Measurements from ENCODE around the gene SHF.
"Not testable (repeated sequence)": the region's sequence is repeated elsewhere in the genome, so short reads cannot be mapped to it uniquely, and the experiment has no call there.

The SHF gene, protein sequence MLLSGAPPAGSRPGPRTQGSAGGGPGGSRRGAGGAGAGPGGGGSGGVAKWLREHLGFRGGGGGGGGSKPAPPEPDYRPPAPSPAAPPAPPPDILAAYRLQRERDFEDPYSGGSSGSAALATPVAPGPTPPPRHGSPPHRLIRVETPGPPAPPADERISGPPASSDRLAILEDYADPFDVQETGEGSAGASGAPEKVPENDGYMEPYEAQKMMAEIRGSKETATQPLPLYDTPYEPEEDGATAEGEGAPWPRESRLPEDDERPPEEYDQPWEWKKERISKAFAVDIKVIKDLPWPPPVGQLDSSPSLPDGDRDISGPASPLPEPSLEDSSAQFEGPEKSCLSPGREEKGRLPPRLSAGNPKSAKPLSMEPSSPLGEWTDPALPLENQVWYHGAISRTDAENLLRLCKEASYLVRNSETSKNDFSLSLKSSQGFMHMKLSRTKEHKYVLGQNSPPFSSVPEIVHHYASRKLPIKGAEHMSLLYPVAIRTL

DNA sequence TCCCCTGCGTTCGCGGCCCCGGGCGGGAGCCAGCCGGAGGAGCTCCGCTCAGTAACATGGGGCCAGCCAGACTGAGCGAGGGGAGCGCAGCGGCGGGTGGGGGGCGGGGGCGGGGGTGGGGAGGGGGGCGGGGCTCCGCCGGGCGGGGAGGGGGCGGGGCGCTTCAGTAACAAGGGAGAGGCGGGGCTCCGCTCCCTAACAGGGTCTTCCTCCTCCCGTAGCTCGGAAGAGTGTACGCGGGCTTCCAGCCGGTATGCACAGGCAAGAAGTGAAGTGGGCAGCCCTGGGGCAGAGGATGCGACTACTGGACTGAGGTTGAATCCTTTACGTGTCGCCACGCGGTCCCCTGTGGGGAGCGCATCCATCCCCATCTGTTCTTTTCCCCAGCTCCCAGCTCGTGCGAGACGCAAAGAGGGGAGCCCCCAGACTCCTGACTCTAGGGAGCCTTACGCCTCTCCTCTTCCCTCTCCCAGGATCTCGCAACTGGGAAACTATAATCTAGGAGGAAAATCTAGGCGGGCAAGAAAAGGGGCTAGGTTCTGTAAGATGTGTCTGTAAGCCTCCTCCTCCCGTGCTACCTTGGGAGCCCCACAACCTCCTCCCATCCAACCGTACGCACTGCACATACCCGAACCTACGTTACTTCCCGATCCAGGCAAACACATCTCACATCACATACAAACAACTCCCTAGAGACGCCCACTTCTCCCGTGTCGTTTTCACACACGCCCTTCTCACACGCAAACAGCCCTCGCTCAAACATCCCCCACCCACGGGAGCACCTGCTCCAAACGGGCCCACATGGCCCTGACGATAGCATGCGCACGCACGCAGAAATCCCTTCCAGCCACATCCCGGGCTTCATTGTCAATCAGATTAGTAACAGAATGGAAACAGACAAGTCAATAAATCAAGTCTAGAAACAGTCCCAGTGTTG lies at the start of gene SHF:
Gene SHF (minus strand): TSS at position 73 of the 937 bp plus-strand sequence. CDS start 15 bp downstream, at position 58.
- peaks cover 19% of the 10 kb centered on the region for H3K36me3 ChIP-seq
- H3K27me3 ChIP-seq (ENCODE audit: insufficient read depth, low read depth, severe bottlenecking): no peaks in the 10 kb centered on the region
- TF ChIP-seq, protein P1, sequence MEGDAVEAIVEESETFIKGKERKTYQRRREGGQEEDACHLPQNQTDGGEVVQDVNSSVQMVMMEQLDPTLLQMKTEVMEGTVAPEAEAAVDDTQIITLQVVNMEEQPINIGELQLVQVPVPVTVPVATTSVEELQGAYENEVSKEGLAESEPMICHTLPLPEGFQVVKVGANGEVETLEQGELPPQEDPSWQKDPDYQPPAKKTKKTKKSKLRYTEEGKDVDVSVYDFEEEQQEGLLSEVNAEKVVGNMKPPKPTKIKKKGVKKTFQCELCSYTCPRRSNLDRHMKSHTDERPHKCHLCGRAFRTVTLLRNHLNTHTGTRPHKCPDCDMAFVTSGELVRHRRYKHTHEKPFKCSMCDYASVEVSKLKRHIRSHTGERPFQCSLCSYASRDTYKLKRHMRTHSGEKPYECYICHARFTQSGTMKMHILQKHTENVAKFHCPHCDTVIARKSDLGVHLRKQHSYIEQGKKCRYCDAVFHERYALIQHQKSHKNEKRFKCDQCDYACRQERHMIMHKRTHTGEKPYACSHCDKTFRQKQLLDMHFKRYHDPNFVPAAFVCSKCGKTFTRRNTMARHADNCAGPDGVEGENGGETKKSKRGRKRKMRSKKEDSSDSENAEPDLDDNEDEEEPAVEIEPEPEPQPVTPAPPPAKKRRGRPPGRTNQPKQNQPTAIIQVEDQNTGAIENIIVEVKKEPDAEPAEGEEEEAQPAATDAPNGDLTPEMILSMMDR (IDR thresholded peaks at IDR 0.05; ENCODE audit: low read depth, low read length): no peak
- no peaks in the 10 kb centered on the region for H3K9me3 ChIP-seq (ENCODE audit: severe bottlenecking)
- peak; percentile 86 for DNase-seq
- H3K27ac ChIP-seq: peak within 1 kb of the TSS; percentile 95
- peak within 1 kb of the TSS; percentile 59 for H3K4me3 ChIP-seq (ENCODE audit: low read depth, low read length)

DNA sequence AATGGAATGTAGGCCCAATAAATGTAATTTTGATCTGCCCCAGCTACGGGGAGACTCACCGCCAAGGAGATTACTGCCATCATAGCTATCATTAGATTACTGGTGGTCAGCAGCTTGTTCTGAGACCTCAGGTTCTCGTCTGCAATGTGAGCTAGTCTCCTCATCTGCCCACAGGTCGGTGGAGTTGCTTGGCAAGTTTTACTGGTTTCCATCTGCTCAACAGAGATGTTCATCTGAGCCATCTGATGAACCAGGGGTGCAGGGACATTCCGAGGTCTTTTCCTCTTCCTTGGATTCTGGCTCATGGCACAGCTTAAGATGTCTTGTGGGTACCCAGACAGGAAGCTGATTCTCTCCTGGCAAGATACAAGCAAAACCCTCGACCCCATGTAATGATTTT lies 49.0 kb upstream of the SHF start:
- not testable (repeated sequence) for H3K9me3 ChIP-seq (ENCODE audit: severe bottlenecking); DNase-seq; H3K36me3 ChIP-seq; H3K27ac ChIP-seq; H3K27me3 ChIP-seq (ENCODE audit: insufficient read depth, low read depth, severe bottlenecking); H3K4me3 ChIP-seq (ENCODE audit: low read depth, low read length)

DNA sequence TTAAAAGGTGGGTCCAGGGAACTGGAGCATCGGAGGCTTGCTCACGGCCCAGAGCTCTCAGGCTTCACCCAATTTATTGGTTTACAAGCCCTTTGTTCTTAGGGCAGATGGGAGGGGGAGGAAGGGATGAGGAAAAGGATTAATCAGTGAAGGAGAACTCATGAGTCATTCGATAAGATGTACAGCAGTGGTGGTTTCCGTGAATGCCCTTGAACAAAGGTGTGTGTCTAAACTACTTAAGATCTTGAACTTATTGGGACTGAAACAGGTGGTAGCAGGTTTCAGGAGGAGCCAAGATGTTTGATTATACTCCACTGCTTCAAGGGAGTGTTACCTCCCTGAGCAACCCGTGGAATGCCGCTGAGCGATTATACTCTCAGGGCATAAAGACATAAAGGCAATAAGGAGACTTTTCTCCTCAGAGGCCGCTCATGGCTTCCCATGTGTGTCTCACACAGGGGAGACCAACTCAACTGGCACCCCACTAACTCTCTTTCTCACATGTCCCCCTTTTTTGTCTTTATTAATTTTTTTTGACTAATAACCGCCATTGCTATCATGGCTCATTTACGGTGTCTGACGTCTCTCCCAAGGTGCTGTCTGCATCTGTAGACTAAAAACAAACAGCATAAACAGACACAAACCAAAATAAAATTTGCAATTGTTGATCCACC lies 46.9 kb upstream of the SHF start:
- Histone ChIP-seq H3K9me3 (ENCODE audit: severe bottlenecking) (no peaks in the 10 kb centered on the region), H3K27me3 (ENCODE audit: insufficient read depth, low read depth, severe bottlenecking) (no peaks in the 10 kb centered on the region), H3K27ac (no peak overlapping the region), H3K4me3 (ENCODE audit: low read depth, low read length) (no peak overlapping the region), H3K36me3 (no peaks in the 10 kb centered on the region)
- TF ChIP-seq, protein P1 (IDR thresholded peaks at IDR 0.05; ENCODE audit: low read depth, low read length): no peak
- peak; percentile 15 for DNase-seq

DNA sequence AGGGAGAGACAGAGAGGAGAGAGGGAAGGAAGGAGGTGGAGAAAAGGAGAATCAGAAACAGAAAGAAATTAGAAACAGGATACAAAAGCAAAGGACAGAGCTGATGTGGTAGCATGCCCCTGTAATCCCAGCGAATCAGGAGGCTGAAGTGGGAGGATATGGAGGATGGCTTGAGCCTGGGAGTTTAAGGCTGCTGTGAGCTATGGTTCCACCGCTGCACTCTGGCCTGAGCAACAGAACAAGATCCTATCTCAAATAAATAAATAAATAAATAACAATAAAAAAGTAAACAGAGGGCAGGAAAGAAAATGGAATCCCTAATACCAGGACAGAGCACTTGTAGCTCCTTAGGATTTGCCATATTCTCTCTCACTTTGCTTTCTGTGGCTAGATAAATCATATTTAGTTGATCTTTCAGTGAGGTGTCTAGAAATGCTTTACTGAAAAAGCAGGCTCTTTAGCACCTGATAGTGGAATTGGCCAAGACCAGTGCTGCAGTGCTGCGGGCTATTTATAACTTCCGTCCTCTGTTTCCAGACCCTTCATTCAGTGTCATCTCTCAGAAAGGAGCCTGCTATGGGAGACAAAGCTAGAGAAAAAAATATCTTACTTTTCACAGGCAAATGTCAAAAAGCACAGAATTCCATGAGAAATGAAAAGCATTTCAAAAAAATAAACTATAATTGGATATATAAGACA lies 44.2 kb upstream of the SHF start:
- no peak for DNase-seq
- Histone ChIP-seq H3K9me3 (ENCODE audit: severe bottlenecking) (no peaks in the 10 kb centered on the region), H3K4me3 (ENCODE audit: low read depth, low read length) (no peak overlapping the region), H3K27me3 (ENCODE audit: insufficient read depth, low read depth, severe bottlenecking) (no peaks in the 10 kb centered on the region), H3K27ac (no peak overlapping the region), H3K36me3 (no peaks in the 10 kb centered on the region)
- TF ChIP-seq, protein P1 (IDR thresholded peaks at IDR 0.05; ENCODE audit: low read depth, low read length): no peak

DNA sequence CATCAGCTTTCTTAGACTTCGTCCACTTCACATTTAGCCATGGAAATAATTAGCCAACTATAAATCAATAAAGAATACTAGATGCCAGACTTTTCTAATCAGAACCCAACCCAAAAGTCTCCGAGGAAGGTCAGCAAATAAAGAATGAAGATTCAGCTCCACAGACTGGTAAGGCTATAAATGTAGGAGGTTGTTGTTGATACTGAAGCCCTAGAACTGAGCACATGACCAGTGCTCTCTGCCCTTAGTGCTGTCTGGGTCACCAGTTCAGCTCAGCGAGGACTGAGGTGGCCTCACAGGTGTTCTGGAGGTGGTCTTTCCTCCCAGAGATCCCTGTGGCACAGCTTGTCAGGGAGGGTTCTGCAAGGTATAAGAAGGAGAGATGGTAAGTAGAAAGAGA lies 43.4 kb upstream of the SHF start:
- no peak for DNase-seq
- H3K36me3 ChIP-seq: no peaks in the 10 kb centered on the region
- H3K4me3 ChIP-seq (ENCODE audit: low read depth, low read length): no peak overlapping the region
- H3K27ac ChIP-seq: no peak overlapping the region
- no peaks in the 10 kb centered on the region for H3K9me3 ChIP-seq (ENCODE audit: severe bottlenecking)
- no peaks in the 10 kb centered on the region for H3K27me3 ChIP-seq (ENCODE audit: insufficient read depth, low read depth, severe bottlenecking)
- TF ChIP-seq, protein P1 (IDR thresholded peaks at IDR 0.05; ENCODE audit: low read depth, low read length): no peak
